Endothelial cell of umbilical vein (primary cell): Measurements from ENCODE around the gene RBM28. TPM values are rescaled to one million over a fixed set of nuclear protein-coding genes. Genes with fewer than 3 reads are reported as not detected.

ENCODE experiments used
- BruUV-seq: library from RNA; stranded (reverse); fragments of 400-500 nt; replicated peaks from 2 replicates; lab custom pipeline; 2021; lab: Mats Ljungman, UMichigan
- CTCF ChIA-PET: fragments of 300-600, 350-600 bp; sonication (Branson Sonifier 250); formaldehyde crosslinking; loops from one replicate; lab custom pipeline; 2021; ENCODE audit warnings: antibody characterized with exemption, inconsistent platforms; lab: Charles Lee
- POLR2A ChIA-PET: fragments of 300-600, 350-600 bp; sonication (Branson Sonifier 250); formaldehyde crosslinking; loops from one replicate; lab custom pipeline; 2021; ENCODE audit warnings: antibody characterized with exemption, inconsistent platforms; lab: Charles Lee
- DNase-seq: peaks from one replicate; pipeline ENCODE4 v3.0.0-alpha.2; 2011; ENCODE audit warnings: low read depth, low spot score
- FAIRE-seq: peaks from 2 replicates; lab custom pipeline; 2011; peaks lifted over from hg19 to GRCh38; lab: Jason Lieb, UNC
- H2AFZ ChIP-seq: 2 replicates; pipeline ENCODE4 v1.6.0; 2012; ENCODE audit warnings: low read depth, low read length, control low read depth, inconsistent platforms
- H3K27ac ChIP-seq: 2 replicates; pipeline ENCODE4 v1.5.1; 2011; ENCODE audit warnings: low read depth, mild to moderate bottlenecking, control low read depth, low read length, moderate library complexity; ENCODE audit not compliant: insufficient read depth
- H3K27me3 ChIP-seq, 2 experiments: 2 replicates each; pipeline versions ENCODE4 v1.6.0 to v1.6.1; 2011; ENCODE audit warnings: low read length in 2 of 2, mixed read lengths in 1 of 2; ENCODE audit not compliant: control insufficient read depth in 2 of 2, insufficient read depth in 2 of 2
- H3K36me3 ChIP-seq, 2 experiments: 2 replicates in 1 of 2; 3 replicates in 1 of 2; pipeline ENCODE4 v1.5.1; 2011; ENCODE audit warnings: low read length in 2 of 2, mild to moderate bottlenecking in 1 of 2, moderate library complexity in 1 of 2; ENCODE audit not compliant: control insufficient read depth in 2 of 2, insufficient read depth in 2 of 2; ENCODE audit errors: extremely low read depth in 1 of 2
- H3K4me1 ChIP-seq: 3 replicates; pipeline ENCODE4 v1.5.1; 2011; ENCODE audit warnings: mild to moderate bottlenecking, low read length; ENCODE audit not compliant: control insufficient read depth, insufficient read depth; ENCODE audit errors: extremely low read depth
- H3K4me2 ChIP-seq: 2 replicates; pipeline ENCODE4 v1.6.1; 2011; ENCODE audit warnings: low read length, control low read depth, mixed read lengths; ENCODE audit not compliant: insufficient read depth
- H3K4me3 ChIP-seq, 3 experiments: fragments of 200-600 bp in 1 of 3; sonication (generic), shearing (Covaris generic) in 1 of 3; replicated peaks in 1 of 3; 2 replicates each; pipeline ENCODE4 v1.5.1; 2011 to 2016; ENCODE audit warnings: control low read depth in 3 of 3, low read length in 3 of 3, mild to moderate bottlenecking in 2 of 3, inconsistent platforms in 1 of 3, low read depth in 1 of 3, moderate library complexity in 1 of 3; ENCODE audit not compliant: insufficient read depth in 1 of 3
- H3K79me2 ChIP-seq: 2 replicates; pipeline ENCODE4 v1.6.0; 2012; ENCODE audit warnings: low read length, inconsistent platforms; ENCODE audit not compliant: control insufficient read depth, insufficient read depth
- H3K9ac ChIP-seq: replicated peaks from 2 replicates; pipeline ENCODE3; 2011; ENCODE audit warnings: low read length, control low read depth; ENCODE audit not compliant: insufficient read depth; ENCODE audit errors: extremely low read depth
- H3K9me1 ChIP-seq: replicated peaks from 3 replicates; pipeline ENCODE4 v1.6.0; 2011; ENCODE audit warnings: mild to moderate bottlenecking, low read length; ENCODE audit not compliant: control insufficient read depth, insufficient read depth; ENCODE audit errors: extremely low read depth
- H3K9me3 ChIP-seq: replicated peaks from 2 replicates; pipeline ENCODE4 v1.5.1; 2012; ENCODE audit warnings: low read length, inconsistent platforms; ENCODE audit not compliant: control insufficient read depth, insufficient read depth
- H4K20me1 ChIP-seq: replicated peaks from 2 replicates; pipeline ENCODE3; 2011; ENCODE audit warnings: mild to moderate bottlenecking, low read length; ENCODE audit not compliant: control insufficient read depth, insufficient read depth; ENCODE audit errors: extremely low read depth
- EZH2 ChIP-seq: IDR thresholded peaks from 2 replicates; pipeline ENCODE4 v1.6.1; 2012; ENCODE audit warnings: borderline replicate concordance, low read depth, mild to moderate bottlenecking, moderate library complexity, low read length, inconsistent platforms; ENCODE audit not compliant: severe bottlenecking
- FOS ChIP-seq: IDR thresholded peaks from 2 replicates; pipeline ENCODE4 v1.6.1; 2011; ENCODE audit warnings: mild to moderate bottlenecking, low read length, moderate library complexity, borderline replicate concordance; ENCODE audit not compliant: insufficient read depth
- GATA2 ChIP-seq: IDR thresholded peaks from 2 replicates; pipeline ENCODE4 v1.7.0; 2011; ENCODE audit warnings: low read depth, mild to moderate bottlenecking, moderate library complexity, mixed read lengths, low read length; ENCODE audit not compliant: insufficient read length, insufficient read depth
- JUN ChIP-seq: IDR thresholded peaks from 2 replicates; pipeline ENCODE4 v1.6.1; 2011; ENCODE audit warnings: borderline replicate concordance, low read depth; ENCODE audit not compliant: insufficient read length, insufficient read depth
- MYC ChIP-seq: IDR thresholded peaks from one replicate; pipeline ENCODE4 v1.6.1; 2011; ENCODE audit warnings: mild to moderate bottlenecking, low read depth, low read length
- POLR2A ChIP-seq: IDR thresholded peaks from 2 replicates; pipeline ENCODE4 v1.6.1; 2012; ENCODE audit warnings: low read depth, mild to moderate bottlenecking, control low read depth, low read length
- POLR2AphosphoS5 ChIP-seq: IDR thresholded peaks from 2 replicates; pipeline ENCODE4 v1.6.1; 2012; ENCODE audit warnings: low read depth, mild to moderate bottlenecking, control low read depth, low read length, moderate library complexity; ENCODE audit not compliant: insufficient read depth
- dilution Hi-C: fragments of 300-500 bp; cut with MboI; formaldehyde crosslinking; loops from one replicate; pipeline ENCODE4 v1.15.0; 2019; ENCODE audit warnings: low sequenced_read_pairs; ENCODE audit not compliant: extremely low pct_ligation_motif_present
- intact Hi-C: fragments of 100-400 bp; cut with micrococcal nuclease; formaldehyde crosslinking; loops from one replicate; pipeline ENCODE4 v1.10.0; 2022
- polyA plus RNA-seq, 4 experiments: library from polyadenylated mRNA; depleted of rRNA in 3 of 4; stranded (reverse) in 3 of 4; unstranded in 1 of 4; fragments of >200 nt; gene quantifications; 2 replicates each; pipeline versions ENCODE4 v1.2.1 to v1.2.3, GENCODE V29; 2011 to 2012; ENCODE audit warnings: missing spikeins in 1 of 4
- total RNA-seq: library from RNA; stranded (reverse); gene quantifications from 2 replicates; pipeline ENCODE4 v1.2.3, GENCODE V29; 2021
- TF ChIP-seq, protein P1 (sequence below), 2 donors: IDR thresholded peaks; 1 replicate in 1 of 2; 2 replicates in 1 of 2; pipeline ENCODE4 v1.5.1; 2011; ENCODE audit warnings: low read length in 2 of 2, mild to moderate bottlenecking in 2 of 2, moderate library complexity in 2 of 2, control low read depth in 1 of 2, inconsistent platforms in 1 of 2, low read depth in 1 of 2; ENCODE audit not compliant: insufficient read depth in 1 of 2; ENCODE audit errors: extremely low read depth in 1 of 2
- TF ChIP-seq, protein P2 (sequence below): IDR thresholded peaks from 2 replicates; pipeline ENCODE4 v1.6.1; 2011; ENCODE audit not compliant: insufficient read depth, insufficient read length

The RBM28 gene
- total and polyA plus RNA-seq, 2 donors (not counting 3 experiments of a cell fraction or from before 2014, with no cell fraction given), result 11.6 to 58.7 TPM

DNA sequence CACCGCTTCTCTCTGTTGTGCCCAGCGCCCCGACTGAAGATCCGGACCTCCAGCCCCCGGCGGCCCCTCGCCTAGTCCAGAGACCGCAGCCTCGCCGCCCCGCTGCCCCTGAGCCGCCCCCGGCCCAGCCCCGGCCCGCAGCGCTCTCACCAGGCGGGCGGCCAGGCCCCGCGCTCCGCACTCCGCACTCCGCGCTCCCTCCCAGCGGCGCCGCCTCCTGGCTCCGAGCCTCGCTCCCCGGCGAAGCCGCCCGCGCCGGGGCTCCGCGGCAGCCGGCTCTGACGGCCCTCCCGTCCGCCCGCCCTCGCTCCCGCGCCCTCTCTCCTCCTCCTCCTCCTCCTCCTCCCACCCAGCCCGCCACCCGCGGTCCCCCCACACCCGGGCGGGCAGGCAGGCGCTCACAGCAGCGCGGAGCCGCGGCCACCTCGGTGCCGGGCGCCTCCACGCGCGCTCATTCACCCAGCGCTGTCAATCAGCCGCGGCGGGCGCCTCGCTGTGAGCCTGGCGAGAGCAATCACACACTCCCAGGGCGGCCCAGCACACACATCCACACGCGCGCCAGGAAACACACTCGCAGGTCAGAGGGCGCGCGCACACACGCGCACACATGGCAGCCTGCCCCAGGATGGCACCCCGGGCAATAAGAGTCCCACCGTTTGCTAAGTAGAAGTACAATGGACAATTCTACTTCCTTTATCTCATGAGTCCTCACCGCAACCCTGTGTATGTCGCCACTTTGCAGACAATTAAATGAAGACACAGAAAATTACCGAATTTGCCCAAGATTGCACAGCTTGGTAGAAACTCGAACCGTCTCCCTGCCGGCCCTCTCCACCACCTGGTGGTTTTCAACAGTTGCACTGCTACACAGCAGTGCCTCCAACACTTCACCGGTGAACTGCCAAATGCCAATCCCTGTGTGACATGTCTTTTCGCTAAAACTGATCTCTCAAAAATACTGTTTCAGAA is 18.0 kb upstream of the RBM28 start, which contains the start of gene PRRT4:
TSS of gene PRRT4 (minus strand) at position 280 of the 969 bp plus-strand sequence.
- Histone ChIP-seq H3K27ac (no peak within 1 kb of the TSS), H3K79me2 (no peaks in the 10 kb centered on the region), H3K4me3 (peak within 1 kb of the TSS in 2 of 3 experiments; percentile 9 to 32), H4K20me1 (no peaks in the 10 kb centered on the region), H3K9me1 (no peaks in the 10 kb centered on the region), H2AFZ (peak within 1 kb of the TSS; percentile 63), H3K36me3 (no peaks in the 10 kb centered on the region), H3K4me2 (peak within 1 kb of the TSS; percentile 61), H3K9ac (no peak within 1 kb of the TSS), H3K9me3 (no peaks in the 10 kb centered on the region), H3K27me3 (peaks cover 56 to 68% of the 10 kb centered on the region in 2 experiments), H3K4me1 (peaks cover 4% of the 10 kb centered on the region)
- POLR2A ChIA-PET, result no interaction called here
- CTCF ChIA-PET, result interaction anchor here (1.0 to 5.4 kb wide), 6 partner anchors 9 to 26 kb away, joined by 4 to 24 read pairs (median 6); no protein-coding TSS in a partner anchor
- TF ChIP-seq POLR2AphosphoS5 (no peak), GATA2 (no peak), POLR2A (no peak), MYC (no peak), FOS (no peak), EZH2 (peak; percentile 89), JUN (no peak)
- TF ChIP-seq, protein P1, sequence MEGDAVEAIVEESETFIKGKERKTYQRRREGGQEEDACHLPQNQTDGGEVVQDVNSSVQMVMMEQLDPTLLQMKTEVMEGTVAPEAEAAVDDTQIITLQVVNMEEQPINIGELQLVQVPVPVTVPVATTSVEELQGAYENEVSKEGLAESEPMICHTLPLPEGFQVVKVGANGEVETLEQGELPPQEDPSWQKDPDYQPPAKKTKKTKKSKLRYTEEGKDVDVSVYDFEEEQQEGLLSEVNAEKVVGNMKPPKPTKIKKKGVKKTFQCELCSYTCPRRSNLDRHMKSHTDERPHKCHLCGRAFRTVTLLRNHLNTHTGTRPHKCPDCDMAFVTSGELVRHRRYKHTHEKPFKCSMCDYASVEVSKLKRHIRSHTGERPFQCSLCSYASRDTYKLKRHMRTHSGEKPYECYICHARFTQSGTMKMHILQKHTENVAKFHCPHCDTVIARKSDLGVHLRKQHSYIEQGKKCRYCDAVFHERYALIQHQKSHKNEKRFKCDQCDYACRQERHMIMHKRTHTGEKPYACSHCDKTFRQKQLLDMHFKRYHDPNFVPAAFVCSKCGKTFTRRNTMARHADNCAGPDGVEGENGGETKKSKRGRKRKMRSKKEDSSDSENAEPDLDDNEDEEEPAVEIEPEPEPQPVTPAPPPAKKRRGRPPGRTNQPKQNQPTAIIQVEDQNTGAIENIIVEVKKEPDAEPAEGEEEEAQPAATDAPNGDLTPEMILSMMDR (IDR thresholded peaks at IDR 0.05; ENCODE audit: extremely low read depth in 1 of 2, insufficient read depth in 1 of 2, low read depth in 1 of 2, low read length in 2 of 2), result no peak
- TF ChIP-seq, protein P2, sequence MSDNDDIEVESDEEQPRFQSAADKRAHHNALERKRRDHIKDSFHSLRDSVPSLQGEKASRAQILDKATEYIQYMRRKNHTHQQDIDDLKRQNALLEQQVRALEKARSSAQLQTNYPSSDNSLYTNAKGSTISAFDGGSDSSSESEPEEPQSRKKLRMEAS, result no peak
- DNase-seq (no peak), FAIRE-seq (no peak)
- no TSS peak for BruUV-seq
- dilution Hi-C loops, result no loop called here
- intact Hi-C loops, result loop anchor here (1.0 to 2.0 kb wide), 2 partner anchors 9 to 25 kb away; no protein-coding TSS in a partner anchor
